Mesendoderm (in vitro differentiated cells): ENCODE results near the gene CUEDC1.
A peak's percentile ranks its signal among the peaks of the same experiment; 100 is the strongest.

Experiments
- DNase-seq: peaks from one replicate; pipeline ENCODE4 v3.0.0; 2013
- H2AK5ac ChIP-seq: 2 replicates; pipeline ENCODE4 v1.6.1; 2013; ENCODE audit warnings: low read length, inconsistent platforms
- H2BK120ac ChIP-seq: 2 replicates; pipeline ENCODE4 v1.6.1; 2013; ENCODE audit warnings: low read depth, mild to moderate bottlenecking, low read length, moderate library complexity, mixed read lengths
- H2BK15ac ChIP-seq: replicated peaks from 2 replicates; pipeline ENCODE4 v1.6.1; 2013; ENCODE audit warnings: low read depth, mild to moderate bottlenecking, moderate library complexity
- H2BK5ac ChIP-seq: 2 replicates; pipeline ENCODE4 v1.6.1; 2013; ENCODE audit warnings: low read length, inconsistent platforms
- H3K18ac ChIP-seq: 2 replicates; pipeline ENCODE4 v1.6.1; 2013; ENCODE audit warnings: mild to moderate bottlenecking, low read length, mixed read lengths
- H3K23ac ChIP-seq: one replicate; pipeline ENCODE4 v1.6.1; 2013; ENCODE audit warnings: low read length
- H3K27ac ChIP-seq: 2 replicates; pipeline ENCODE4 v1.5.1; 2013; ENCODE audit warnings: low read depth, mild to moderate bottlenecking, inconsistent platforms, low read length, moderate library complexity
- H3K27me3 ChIP-seq: 2 replicates; pipeline ENCODE4 v1.6.1; 2013; ENCODE audit warnings: low read length, control low read depth, mild to moderate bottlenecking, inconsistent platforms; ENCODE audit not compliant: insufficient read depth, poor library complexity
- H3K36me3 ChIP-seq: 2 replicates; pipeline ENCODE4 v1.6.1; 2013; ENCODE audit warnings: low read length, inconsistent platforms; ENCODE audit not compliant: control insufficient read depth, insufficient read depth
- H3K4ac ChIP-seq: one replicate; pipeline ENCODE4 v1.6.1; 2013; ENCODE audit warnings: low read depth, mild to moderate bottlenecking, low read length, moderate library complexity
- H3K4me1 ChIP-seq: 2 replicates; pipeline ENCODE4 v1.6.1; 2013; ENCODE audit warnings: low read depth, low read length, inconsistent platforms; ENCODE audit not compliant: control insufficient read depth
- H3K4me2 ChIP-seq: 2 replicates; pipeline ENCODE4 v1.6.1; 2013; ENCODE audit warnings: low read length
- H3K4me3 ChIP-seq: 2 replicates; pipeline ENCODE4 v1.5.1; 2013; ENCODE audit warnings: mild to moderate bottlenecking, low read length
- H3K56ac ChIP-seq: one replicate; pipeline ENCODE4 v1.6.1; 2013; ENCODE audit warnings: low read length
- H3K79me1 ChIP-seq: 2 replicates; pipeline ENCODE4 v1.6.1; 2013; ENCODE audit warnings: low read length, inconsistent platforms
- H3K79me2 ChIP-seq: 2 replicates; pipeline ENCODE4 v1.6.1; 2013; ENCODE audit warnings: mild to moderate bottlenecking, low read length; ENCODE audit not compliant: control insufficient read depth, insufficient read depth
- H3K9ac ChIP-seq: 2 replicates; pipeline ENCODE4 v1.6.1; 2013; ENCODE audit warnings: low read length, inconsistent platforms
- H4K5ac ChIP-seq: one replicate; pipeline ENCODE4 v1.6.1; 2013; ENCODE audit warnings: low read length
- H4K8ac ChIP-seq: one replicate; pipeline ENCODE4 v1.6.1; 2013; ENCODE audit warnings: low read depth, mild to moderate bottlenecking, control low read depth, low read length, moderate library complexity
- WGBS: extraction: QIAGEN DNeasy Blood & Tissue Kit; methylation state at CpG from one replicate; pipeline ENCODE4 v1.1.7; 2013; ENCODE audit warnings: low lambda C conversion rate, missing lambda C conversion rate; ENCODE audit not compliant: insufficient coverage; ENCODE audit errors: extremely low coverage; 5-methylcytosine and 5-hydroxymethylcytosine counted together

Gene CUEDC1

DNA sequence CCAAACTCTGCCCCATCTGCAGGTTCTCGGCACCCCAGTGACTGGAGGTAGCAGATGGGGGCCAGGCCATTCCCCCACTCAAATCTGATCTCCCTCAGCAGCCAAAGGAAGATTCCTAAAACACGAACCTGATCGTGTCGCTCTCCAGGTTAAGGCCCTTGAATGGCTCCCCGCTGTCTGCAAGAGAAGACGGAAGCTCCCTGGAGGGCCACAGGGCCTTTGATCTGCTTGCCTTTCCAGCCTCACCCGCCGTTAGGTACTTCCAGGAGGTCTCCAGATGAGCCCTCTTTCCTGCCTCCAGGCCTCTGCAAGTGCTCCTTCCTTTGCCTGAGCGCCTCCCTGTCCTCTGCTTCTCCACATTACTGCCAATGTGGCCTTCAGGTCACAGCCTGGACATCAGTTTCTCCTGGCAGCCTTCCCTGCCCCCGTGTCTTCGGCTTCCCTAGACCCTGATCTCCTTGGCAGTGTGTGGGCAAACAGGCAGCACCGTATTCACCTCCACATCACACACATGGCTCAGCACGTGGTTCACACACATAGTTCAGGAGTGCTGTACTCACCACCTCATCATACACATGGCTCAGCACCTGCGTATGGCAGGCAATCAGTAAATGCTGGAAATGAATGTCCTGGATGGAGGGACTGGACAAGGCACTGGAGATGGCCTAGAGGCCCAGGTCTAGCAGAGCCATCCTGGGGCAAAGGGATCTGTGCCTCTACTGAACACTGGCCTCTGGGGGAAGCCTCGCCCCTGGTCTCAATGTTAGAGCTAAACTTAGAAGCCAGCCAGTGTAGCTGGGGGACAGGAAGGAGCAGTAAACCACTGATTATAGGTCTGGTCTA, 79.0 kb downstream of the CUEDC1 start:
- Histone ChIP-seq H2BK5ac (peak overlapping the region; percentile 81), H3K56ac (peak overlapping the region; percentile 84), H3K36me3 (no peaks in the 10 kb centered on the region), H3K79me1 (peaks cover 2% of the 10 kb centered on the region), H3K27me3 (no peaks in the 10 kb centered on the region), H3K4me3 (no peak overlapping the region), H3K4me2 (no peak overlapping the region), H4K8ac (no peak overlapping the region), H3K23ac (peak overlapping the region; percentile 83), H3K4me1 (peaks cover 28% of the 10 kb centered on the region), H3K9ac (peak overlapping the region; percentile 59), H2AK5ac (peak overlapping the region; percentile 87), H3K4ac (peak overlapping the region; percentile 38), H2BK120ac (no peak overlapping the region), H4K5ac (no peak overlapping the region), H3K27ac (peak overlapping the region; percentile 98), H3K18ac (peak overlapping the region; percentile 86), H2BK15ac (no peak overlapping the region), H3K79me2 (no peaks in the 10 kb centered on the region)
- WGBS: no CpG with 5 or more reads among the region's 15 CpGs
- DNase-seq: no peak

DNA sequence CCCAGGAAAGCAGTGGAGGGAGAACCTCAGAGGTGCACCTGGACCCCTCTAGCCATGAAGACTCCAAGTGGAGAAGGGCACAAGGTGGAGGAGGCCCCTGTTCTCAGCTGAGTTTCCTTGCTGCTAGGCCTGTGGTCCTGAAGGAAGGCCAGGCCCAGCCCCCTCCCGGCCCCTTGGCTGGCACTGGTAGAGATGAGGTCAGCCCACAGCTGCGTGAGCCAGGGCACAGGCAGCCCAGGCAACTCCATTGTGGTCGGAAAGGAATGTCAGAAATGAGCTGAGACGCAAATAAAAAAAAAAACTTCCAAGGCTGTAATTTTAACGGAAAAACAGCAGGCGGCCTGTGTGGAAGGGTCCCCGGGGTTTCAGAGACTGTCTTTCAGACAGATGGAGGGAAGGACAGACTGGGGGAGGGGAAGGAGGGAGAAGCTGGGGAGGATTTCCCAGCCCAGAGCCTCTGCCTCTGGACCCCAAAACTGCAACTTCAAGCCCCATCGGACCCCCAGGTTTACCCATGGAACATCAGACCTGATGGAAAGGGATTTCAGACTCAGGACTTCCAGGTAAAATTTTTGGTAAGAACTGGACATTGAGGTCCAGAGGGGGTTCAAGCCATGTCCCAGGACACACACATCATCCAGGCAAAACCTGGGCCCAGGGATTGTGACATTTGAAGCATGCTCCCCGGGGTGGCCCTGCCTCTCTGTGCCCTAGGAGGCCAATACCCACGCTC, 79.8 kb downstream of the CUEDC1 start:
- H3K27ac ChIP-seq: peak overlapping the region; percentile 98
- H3K4me2 ChIP-seq: peak overlapping the region; percentile 3
- peak overlapping the region; percentile 48 for H3K23ac ChIP-seq
- no peaks in the 10 kb centered on the region for H3K36me3 ChIP-seq
- peak overlapping the region; percentile 45 for H2BK120ac ChIP-seq
- peak overlapping the region; percentile 86 for H3K18ac ChIP-seq
- H2AK5ac ChIP-seq: peak overlapping the region; percentile 84
- no CpG with 5 or more reads among the region's 10 CpGs for WGBS
- peak overlapping the region; percentile 84 for H3K56ac ChIP-seq
- no peaks in the 10 kb centered on the region for H3K27me3 ChIP-seq
- peak overlapping the region; percentile 59 for H3K9ac ChIP-seq
- peaks cover 2% of the 10 kb centered on the region for H3K79me1 ChIP-seq
- H4K5ac ChIP-seq: no peak overlapping the region
- no peak overlapping the region for H3K4me3 ChIP-seq
- peaks cover 28% of the 10 kb centered on the region for H3K4me1 ChIP-seq
- no peak overlapping the region for H4K8ac ChIP-seq
- H3K4ac ChIP-seq: peak overlapping the region; percentile 38
- H2BK5ac ChIP-seq: peak overlapping the region; percentile 86
- H3K79me2 ChIP-seq: no peaks in the 10 kb centered on the region
- DNase-seq: peak; percentile 98
- no peak overlapping the region for H2BK15ac ChIP-seq

DNA sequence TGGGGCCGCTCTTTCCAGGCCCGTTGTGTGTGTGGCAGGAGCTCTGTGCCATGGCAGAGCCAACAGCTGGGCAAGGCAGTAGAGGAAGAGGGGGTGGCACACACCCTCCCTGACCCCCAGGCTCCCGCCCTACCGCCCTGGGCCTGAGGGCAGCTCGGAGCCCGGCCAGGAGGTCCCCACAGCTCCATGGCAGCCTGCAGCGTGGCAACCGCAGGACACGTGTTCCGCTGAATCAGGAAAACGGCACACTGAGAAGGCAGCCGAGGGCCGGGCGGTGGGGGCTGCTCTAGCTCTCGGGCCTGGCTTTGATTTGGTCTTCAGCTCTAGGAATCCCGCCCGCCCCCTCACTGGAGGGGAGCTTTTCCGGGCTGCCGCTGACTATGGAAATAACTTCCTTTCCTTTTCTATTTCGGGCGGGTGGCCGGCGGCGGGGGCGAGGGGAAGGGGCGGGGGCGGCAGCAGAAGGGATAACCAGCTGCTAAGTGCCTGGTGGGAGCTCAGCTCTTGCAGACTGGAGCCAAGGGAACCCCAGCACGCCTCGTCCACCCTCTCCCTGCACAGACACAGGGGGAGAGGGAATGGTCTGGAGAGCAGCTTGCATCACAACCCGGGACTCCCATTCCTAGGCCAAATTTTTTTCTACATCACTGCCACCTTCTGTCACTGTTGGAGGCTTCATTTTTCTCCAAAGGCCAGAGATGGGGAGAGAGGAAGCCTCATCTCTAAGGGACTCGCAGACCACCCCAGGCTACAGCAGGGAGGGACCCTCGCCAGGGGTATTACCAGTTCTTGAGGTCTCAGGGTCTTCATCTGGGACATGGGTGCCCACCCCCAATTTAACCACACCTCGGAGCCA, 80.5 kb downstream of the CUEDC1 start:
- no CpG with 5 or more reads among the region's 33 CpGs for WGBS
- Histone ChIP-seq H3K4me1 (peaks cover 28% of the 10 kb centered on the region), H3K79me2 (no peaks in the 10 kb centered on the region), H3K56ac (peak overlapping the region; percentile 94), H3K36me3 (no peaks in the 10 kb centered on the region), H2BK15ac (no peak overlapping the region), H3K4me2 (peak overlapping the region; percentile 3), H3K23ac (peak overlapping the region; percentile 95), H3K18ac (peak overlapping the region; percentile 86), H3K4me3 (no peak overlapping the region), H2BK5ac (peak overlapping the region; percentile 96), H3K27ac (peak overlapping the region; percentile 98), H2AK5ac (peak overlapping the region; percentile 97), H4K5ac (peak overlapping the region; percentile 33), H3K9ac (peak overlapping the region; percentile 70), H4K8ac (no peak overlapping the region), H3K79me1 (peaks cover 2% of the 10 kb centered on the region), H3K4ac (peak overlapping the region; percentile 28), H3K27me3 (no peaks in the 10 kb centered on the region), H2BK120ac (peak overlapping the region; percentile 45)
- peak; percentile 98 for DNase-seq

DNA sequence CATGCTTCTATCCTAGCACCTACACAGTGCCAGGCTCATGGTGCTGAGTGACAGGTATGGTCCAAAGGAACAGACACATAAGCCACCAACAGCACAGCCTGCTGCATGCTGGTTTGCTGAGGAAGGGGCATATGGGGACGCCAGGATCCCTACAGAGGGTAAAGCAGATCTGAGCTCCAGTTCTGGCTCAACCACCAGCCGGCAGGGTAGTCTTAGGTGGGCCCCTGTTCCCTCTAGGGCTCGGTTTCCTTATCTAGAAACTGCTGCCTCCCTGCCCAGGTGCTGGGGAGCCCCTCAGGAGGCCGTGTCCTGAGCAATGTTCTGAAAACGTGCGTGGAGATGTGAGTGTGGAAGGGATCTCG, 81.2 kb downstream of the CUEDC1 start:
- no peak overlapping the region for H3K4me3 ChIP-seq
- H3K27me3 ChIP-seq: no peaks in the 10 kb centered on the region
- H2AK5ac ChIP-seq: peak overlapping the region; percentile 97
- no peaks in the 10 kb centered on the region for H3K36me3 ChIP-seq
- peak overlapping the region; percentile 94 for H3K56ac ChIP-seq
- no peak overlapping the region for H4K8ac ChIP-seq
- peak overlapping the region; percentile 95 for H3K23ac ChIP-seq
- peak overlapping the region; percentile 78 for H3K18ac ChIP-seq
- H3K9ac ChIP-seq: peak overlapping the region; percentile 70
- peaks cover 2% of the 10 kb centered on the region for H3K79me1 ChIP-seq
- no CpG with 5 or more reads among the region's 7 CpGs for WGBS
- peak overlapping the region; percentile 28 for H3K4ac ChIP-seq
- no peak overlapping the region for H3K4me2 ChIP-seq
- H3K4me1 ChIP-seq: peaks cover 25% of the 10 kb centered on the region
- H2BK15ac ChIP-seq: no peak overlapping the region
- H3K79me2 ChIP-seq: no peaks in the 10 kb centered on the region
- DNase-seq: no peak
- peak overlapping the region; percentile 85 for H3K27ac ChIP-seq
- H2BK5ac ChIP-seq: peak overlapping the region; percentile 96
- H2BK120ac ChIP-seq: peak overlapping the region; percentile 31
- H4K5ac ChIP-seq: peak overlapping the region; percentile 78

DNA sequence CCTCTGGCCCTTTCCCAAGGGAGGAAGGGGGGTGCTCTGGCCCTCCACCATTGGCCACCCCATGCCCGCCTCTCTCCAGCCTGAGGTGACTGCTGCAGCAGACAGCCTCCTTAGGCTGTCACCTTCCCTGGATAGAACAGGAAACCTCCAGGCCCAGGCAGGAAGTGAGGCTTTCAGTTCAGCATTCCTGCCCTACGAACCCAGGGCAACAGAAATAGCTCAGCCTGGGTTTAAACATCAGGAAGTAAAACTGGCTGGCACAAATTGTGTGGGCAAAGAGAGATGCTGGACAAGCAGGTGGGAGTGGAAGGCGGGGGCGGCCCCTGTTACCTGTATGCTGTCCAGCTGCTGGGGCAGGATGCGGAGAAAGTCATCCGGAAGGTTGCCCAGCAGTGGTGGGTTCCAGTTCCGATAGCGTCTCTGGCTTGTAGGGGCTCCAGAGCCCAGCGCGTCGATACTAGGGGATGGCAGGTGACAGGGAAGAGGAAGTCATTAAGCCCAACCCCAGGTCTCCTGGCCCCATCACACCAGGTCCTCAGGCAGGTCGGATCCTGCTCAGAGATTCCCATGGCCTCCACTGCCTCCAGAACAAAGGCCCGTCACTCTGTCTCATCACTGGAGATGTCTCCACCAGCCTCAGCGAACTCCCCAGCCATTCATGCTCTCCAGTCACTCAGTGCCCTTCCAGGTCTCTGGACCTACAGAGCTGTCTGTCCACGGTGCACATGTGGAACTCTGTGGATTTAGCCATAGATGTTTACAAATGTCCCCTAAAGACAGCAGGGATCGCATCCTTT, 81.8 kb downstream of the CUEDC1 start:
- peak; percentile 60 for DNase-seq
- H3K4me1 ChIP-seq: peaks cover 28% of the 10 kb centered on the region
- no peak overlapping the region for H3K4me3 ChIP-seq
- no peaks in the 10 kb centered on the region for H3K36me3 ChIP-seq
- peak overlapping the region; percentile 97 for H2AK5ac ChIP-seq
- no CpG with 5 or more reads among the region's 16 CpGs for WGBS
- H3K56ac ChIP-seq: peak overlapping the region; percentile 94
- H3K27me3 ChIP-seq: no peaks in the 10 kb centered on the region
- peak overlapping the region; percentile 67 for H2BK5ac ChIP-seq
- no peak overlapping the region for H4K8ac ChIP-seq
- peaks cover 2% of the 10 kb centered on the region for H3K79me1 ChIP-seq
- H2BK15ac ChIP-seq: no peak overlapping the region
- H2BK120ac ChIP-seq: no peak overlapping the region
- peak overlapping the region; percentile 70 for H3K9ac ChIP-seq
- H3K23ac ChIP-seq: no peak overlapping the region
- H3K79me2 ChIP-seq: no peaks in the 10 kb centered on the region
- no peak overlapping the region for H3K4me2 ChIP-seq
- no peak overlapping the region for H3K27ac ChIP-seq
- peak overlapping the region; percentile 28 for H3K4ac ChIP-seq
- peak overlapping the region; percentile 78 for H3K18ac ChIP-seq
- peak overlapping the region; percentile 78 for H4K5ac ChIP-seq
